Testis (tissue), 3 donors: ENCODE measurements around the gene MRPL36. TPM values are rescaled to one million over a fixed set of nuclear protein-coding genes. Genes with fewer than 3 reads are reported as not detected.

Experiments
- DNase-seq: peaks from one replicate; pipeline ENCODE4 v3.0.0-alpha.2; 2019
- H3K27ac ChIP-seq, 2 donors: fragments of 200-600 bp; sonication (generic); one replicate each; pipeline ENCODE4 v1.5.1; 2019
- H3K27me3 ChIP-seq: fragments of 200-600 bp; sonication (generic); one replicate; pipeline ENCODE4 v1.5.1; 2019
- H3K36me3 ChIP-seq: fragments of 200-600 bp; sonication (generic); one replicate; pipeline ENCODE4 v1.5.1; 2017; ENCODE audit warnings: low read depth; ENCODE audit errors: missing control alignments
- H3K4me1 ChIP-seq: fragments of 200-600 bp; sonication (generic); one replicate; pipeline ENCODE4 v1.5.1; 2019
- H3K4me3 ChIP-seq, 2 donors: fragments of 200-600 bp; sonication (generic); one replicate each; pipeline ENCODE4 v1.5.1; 2017 to 2019
- H3K9me3 ChIP-seq: fragments of 200-600 bp; sonication (generic); one replicate; pipeline ENCODE4 v1.5.1; 2017
- POLR2A ChIP-seq: fragments of 450-650 bp; IDR thresholded peaks from one replicate; pipeline ENCODE4 v1.6.1; 2017; ENCODE audit warnings: antibody characterized with exemption, mild to moderate bottlenecking, moderate library complexity
- WGBS, 2 donors: methylation state at CpG; one replicate each; pipeline ENCODE4 v1.1.5; 2018; 5-methylcytosine and 5-hydroxymethylcytosine counted together
- intact Hi-C: fragments of 100-400 bp; cut with DNase I; formaldehyde crosslinking; loops from one replicate; pipeline ENCODE4 v1.15.1; 2023; ENCODE audit warnings: low total_unique reads
- polyA plus RNA-seq: library from polyadenylated mRNA; stranded (reverse); fragments of 350-450 nt; fragmentation: Illumina TruSeq; extraction: RNeasy Lipid Tissue Mini Kit (QIAGEN cat#74804); gene quantifications from one replicate; pipeline ENCODE4 v1.2.3, GENCODE V29; 2014; ENCODE audit warnings: low read depth, low replicate concordance; ENCODE audit not compliant: insufficient read depth
- total RNA-seq, 2 donors: library from RNA; depleted of rRNA; stranded (reverse); fragments of >200 nt; gene quantifications; one replicate each; pipeline ENCODE4 v1.2.3, GENCODE V29; 2016
- TF ChIP-seq, protein P1 (sequence below), 3 experiments: fragments of 450-650 bp in 2 of 3; fragments of 200-600 bp in 1 of 3; sonication (generic) in 1 of 3; IDR thresholded peaks; one replicate each; pipeline ENCODE4 v1.5.1; 2016 to 2019; ENCODE audit warnings: antibody characterized with exemption in 3 of 3, mild to moderate bottlenecking in 2 of 3, moderate library complexity in 1 of 3

Gene MRPL36
- total and polyA plus RNA-seq, 3 donors from 2014 or later: 60.8 to 164 (median 101) TPM

DNA sequence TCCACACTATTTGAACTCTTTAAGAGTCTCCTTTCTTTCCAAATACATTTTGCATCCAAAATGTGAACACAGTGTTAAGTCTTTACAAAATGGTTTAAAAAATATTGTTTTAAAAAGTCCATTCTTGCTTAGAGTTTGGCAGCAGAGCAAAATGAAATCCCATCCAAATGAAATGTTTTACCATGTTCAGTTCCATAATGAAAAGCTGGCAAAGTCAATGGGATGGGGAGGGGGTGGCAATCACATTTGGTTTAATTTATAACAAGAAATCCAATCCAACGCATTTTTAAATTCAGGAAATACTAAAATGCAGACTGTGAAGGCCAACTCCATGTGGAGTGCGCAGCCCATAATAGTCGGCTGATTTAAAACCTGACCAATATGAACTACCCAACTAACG is 39.4 kb downstream of the MRPL36 start:
- no peak for DNase-seq
- Histone ChIP-seq H3K36me3 (no peaks in the 10 kb centered on the region), H3K4me1 (no peaks in the 10 kb centered on the region), H3K4me3 (no peak overlapping the region), H3K9me3 (no peaks in the 10 kb centered on the region), H3K27me3 (no peaks in the 10 kb centered on the region), H3K27ac (no peak overlapping the region)
- intact Hi-C loops: no loop called here
- WGBS, 2 donors: 79 to 81% methylated on average over 4 of the region's 4 CpGs
- TF ChIP-seq POLR2A: no peak
- TF ChIP-seq, protein P1, sequence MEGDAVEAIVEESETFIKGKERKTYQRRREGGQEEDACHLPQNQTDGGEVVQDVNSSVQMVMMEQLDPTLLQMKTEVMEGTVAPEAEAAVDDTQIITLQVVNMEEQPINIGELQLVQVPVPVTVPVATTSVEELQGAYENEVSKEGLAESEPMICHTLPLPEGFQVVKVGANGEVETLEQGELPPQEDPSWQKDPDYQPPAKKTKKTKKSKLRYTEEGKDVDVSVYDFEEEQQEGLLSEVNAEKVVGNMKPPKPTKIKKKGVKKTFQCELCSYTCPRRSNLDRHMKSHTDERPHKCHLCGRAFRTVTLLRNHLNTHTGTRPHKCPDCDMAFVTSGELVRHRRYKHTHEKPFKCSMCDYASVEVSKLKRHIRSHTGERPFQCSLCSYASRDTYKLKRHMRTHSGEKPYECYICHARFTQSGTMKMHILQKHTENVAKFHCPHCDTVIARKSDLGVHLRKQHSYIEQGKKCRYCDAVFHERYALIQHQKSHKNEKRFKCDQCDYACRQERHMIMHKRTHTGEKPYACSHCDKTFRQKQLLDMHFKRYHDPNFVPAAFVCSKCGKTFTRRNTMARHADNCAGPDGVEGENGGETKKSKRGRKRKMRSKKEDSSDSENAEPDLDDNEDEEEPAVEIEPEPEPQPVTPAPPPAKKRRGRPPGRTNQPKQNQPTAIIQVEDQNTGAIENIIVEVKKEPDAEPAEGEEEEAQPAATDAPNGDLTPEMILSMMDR (IDR thresholded peaks at IDR 0.05): no peak

DNA sequence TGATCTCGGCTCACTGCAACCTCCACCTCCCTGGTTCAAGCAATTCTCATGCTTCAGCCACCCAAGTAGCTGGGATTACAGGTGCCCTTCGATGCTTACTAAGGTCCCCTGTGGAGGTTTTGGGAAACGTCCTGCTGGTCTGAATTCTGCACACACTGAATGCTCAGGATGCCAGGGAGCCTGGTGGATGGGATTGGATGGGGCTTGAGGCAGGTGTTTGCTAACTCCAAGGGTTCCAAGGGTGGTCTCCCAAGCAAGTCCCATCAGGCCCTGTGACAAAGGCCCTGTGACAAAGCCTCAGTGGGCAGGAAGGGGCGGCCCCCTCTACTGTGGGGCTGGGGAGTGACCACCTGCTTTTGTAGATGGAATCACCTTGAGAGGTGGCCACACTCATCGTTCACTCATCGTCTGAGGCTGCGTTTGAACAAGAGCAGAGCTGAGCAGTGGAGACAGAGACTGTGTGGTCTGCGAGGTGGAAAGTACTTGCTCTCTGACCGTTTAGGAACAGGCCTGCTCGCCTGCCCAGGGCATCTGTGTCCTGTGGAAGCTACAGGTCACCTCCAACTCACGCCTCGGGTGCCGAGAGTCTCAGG is 40.2 kb downstream of the MRPL36 start:
- no peak for TF ChIP-seq POLR2A
- TF ChIP-seq, protein P1 (IDR thresholded peaks at IDR 0.05): no peak
- WGBS, 2 donors: 77 to 79% methylated on average over 11 to 13 of the region's 13 CpGs
- no peak overlapping the region for H3K27ac ChIP-seq
- peak; percentile 6 for DNase-seq
- intact Hi-C loops: no loop called here
- no peaks in the 10 kb centered on the region for H3K36me3 ChIP-seq
- no peaks in the 10 kb centered on the region for H3K9me3 ChIP-seq
- H3K27me3 ChIP-seq: no peaks in the 10 kb centered on the region
- no peak overlapping the region for H3K4me3 ChIP-seq
- H3K4me1 ChIP-seq: no peaks in the 10 kb centered on the region

DNA sequence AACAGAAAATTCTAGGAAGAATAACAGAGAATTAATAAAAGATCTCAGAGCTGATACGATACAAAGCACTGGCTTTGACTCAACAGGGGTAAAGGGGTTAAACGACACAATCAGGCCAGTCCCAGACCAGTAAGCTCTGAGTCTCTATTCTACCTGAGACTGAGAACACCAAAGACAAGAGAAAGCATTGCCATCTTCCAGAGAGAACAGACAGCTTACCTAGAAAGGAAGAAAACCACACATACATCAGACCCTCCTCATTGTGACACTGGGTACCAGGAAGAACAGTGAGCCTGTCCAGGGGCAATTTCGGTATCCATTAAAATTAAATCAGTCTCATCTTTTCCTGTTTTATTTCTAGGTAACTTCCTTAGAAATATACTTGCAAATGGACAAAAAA is 41.1 kb downstream of the MRPL36 start:
- Histone ChIP-seq H3K9me3 (no peaks in the 10 kb centered on the region), H3K36me3 (no peaks in the 10 kb centered on the region), H3K4me1 (no peaks in the 10 kb centered on the region), H3K27me3 (no peaks in the 10 kb centered on the region), H3K27ac (no peak overlapping the region), H3K4me3 (no peak overlapping the region)
- TF ChIP-seq, protein P1 (IDR thresholded peaks at IDR 0.05): no peak
- no peak for TF ChIP-seq POLR2A
- no peak for DNase-seq
- intact Hi-C loops: no loop called here
- 79 to 80% methylated on average over 3 of the region's 3 CpGs for WGBS, 2 donors

DNA sequence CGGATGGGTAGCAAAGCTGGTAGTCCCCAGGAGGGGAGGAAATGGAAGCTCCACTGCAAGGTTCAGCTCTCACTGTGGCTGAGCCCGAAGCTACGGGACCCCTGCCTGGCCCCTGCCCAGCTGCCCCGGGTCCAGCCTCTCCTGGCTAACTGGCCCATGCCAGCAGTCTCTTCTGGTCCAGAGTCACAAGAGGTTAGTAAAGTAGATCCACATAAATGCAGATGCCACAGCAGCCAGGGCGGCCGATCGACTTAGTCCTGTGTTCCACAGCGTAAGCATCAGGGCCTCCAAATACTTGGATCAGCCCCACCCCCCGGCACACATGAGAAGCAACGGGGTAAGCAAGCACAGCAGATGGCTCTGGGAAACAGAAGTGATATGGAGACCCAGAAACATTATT is 42.1 kb downstream of the MRPL36 start:
- H3K27ac ChIP-seq: no peak overlapping the region
- DNase-seq: peak; percentile 10
- no peaks in the 10 kb centered on the region for H3K36me3 ChIP-seq
- 80 to 87% methylated on average over 8 to 10 of the region's 10 CpGs for WGBS, 2 donors
- no peaks in the 10 kb centered on the region for H3K27me3 ChIP-seq
- no peak overlapping the region for H3K4me3 ChIP-seq
- no peaks in the 10 kb centered on the region for H3K9me3 ChIP-seq
- intact Hi-C loops: no loop called here
- TF ChIP-seq, protein P1 (IDR thresholded peaks at IDR 0.05): no peak
- TF ChIP-seq POLR2A: no peak
- no peaks in the 10 kb centered on the region for H3K4me1 ChIP-seq

DNA sequence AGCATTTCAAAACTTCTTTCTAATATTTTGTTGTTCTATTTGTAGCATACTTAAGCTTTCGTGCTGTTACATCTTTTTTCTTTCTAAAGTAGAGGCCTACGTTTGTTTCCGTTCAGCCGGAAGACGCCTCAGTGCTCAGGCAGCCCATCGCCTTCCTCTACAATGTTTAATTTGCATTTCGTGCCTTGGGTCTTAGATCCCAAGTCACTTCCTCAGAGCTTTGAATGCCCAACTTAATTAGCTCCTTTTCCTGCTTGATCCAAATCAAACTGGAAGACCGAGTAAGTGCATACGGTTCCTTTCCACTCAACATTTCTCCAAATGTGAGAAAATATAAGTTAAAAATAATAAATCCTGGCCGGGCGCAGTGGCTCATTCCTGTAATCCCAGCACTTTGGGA is 43.2 kb downstream of the MRPL36 start:
- Histone ChIP-seq H3K36me3 (no peaks in the 10 kb centered on the region), H3K4me1 (no peaks in the 10 kb centered on the region), H3K4me3 (no peak overlapping the region), H3K27ac (no peak overlapping the region), H3K9me3 (no peaks in the 10 kb centered on the region), H3K27me3 (no peaks in the 10 kb centered on the region)
- WGBS, 2 donors: 71 to 86% methylated on average over 11 of the region's 11 CpGs
- DNase-seq: no peak
- intact Hi-C loops: no loop called here
- TF ChIP-seq, protein P1 (IDR thresholded peaks at IDR 0.05): no peak
- no peak for TF ChIP-seq POLR2A
